ENCODE results near the gene PLIN4.

Gene PLIN4

DNA sequence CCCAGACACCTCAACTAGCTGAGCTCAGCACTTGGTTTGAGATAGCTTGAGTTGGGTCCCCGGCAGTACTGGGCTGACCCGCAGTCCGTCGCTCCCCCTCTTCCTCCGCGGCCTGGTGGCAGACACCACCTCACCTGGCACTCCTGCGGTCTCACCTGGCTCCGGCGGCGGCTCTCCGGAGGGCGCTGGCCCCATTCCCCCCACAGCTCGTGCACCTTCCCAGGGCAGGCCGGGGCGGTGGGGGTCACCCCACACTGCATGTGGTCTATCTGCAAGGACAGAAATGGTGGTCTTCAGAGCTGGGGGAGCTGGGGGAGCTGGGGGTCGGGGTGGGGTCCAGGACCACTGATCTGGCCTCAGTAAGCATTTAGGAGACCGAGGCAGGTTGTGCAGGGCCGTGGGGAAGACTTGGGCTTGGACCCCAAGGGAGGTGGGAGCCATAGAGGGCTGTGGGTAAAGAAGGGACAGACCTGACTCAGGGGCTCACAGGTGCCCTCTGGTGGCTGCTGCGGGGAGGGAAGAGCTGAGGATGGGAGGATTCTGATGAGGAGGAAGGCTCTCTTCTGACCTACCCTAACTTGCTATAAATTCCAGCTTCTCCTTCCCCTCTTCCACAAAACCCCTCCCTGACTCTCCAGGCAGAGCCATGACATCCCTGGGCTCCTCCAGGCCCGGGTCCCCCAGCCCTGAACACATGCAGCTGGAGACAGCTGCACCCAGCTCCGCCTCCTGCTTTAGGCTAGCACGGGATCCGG lies 6.7 kb upstream of the PLIN4 start:
- DNase-seq, result no peak

DNA sequence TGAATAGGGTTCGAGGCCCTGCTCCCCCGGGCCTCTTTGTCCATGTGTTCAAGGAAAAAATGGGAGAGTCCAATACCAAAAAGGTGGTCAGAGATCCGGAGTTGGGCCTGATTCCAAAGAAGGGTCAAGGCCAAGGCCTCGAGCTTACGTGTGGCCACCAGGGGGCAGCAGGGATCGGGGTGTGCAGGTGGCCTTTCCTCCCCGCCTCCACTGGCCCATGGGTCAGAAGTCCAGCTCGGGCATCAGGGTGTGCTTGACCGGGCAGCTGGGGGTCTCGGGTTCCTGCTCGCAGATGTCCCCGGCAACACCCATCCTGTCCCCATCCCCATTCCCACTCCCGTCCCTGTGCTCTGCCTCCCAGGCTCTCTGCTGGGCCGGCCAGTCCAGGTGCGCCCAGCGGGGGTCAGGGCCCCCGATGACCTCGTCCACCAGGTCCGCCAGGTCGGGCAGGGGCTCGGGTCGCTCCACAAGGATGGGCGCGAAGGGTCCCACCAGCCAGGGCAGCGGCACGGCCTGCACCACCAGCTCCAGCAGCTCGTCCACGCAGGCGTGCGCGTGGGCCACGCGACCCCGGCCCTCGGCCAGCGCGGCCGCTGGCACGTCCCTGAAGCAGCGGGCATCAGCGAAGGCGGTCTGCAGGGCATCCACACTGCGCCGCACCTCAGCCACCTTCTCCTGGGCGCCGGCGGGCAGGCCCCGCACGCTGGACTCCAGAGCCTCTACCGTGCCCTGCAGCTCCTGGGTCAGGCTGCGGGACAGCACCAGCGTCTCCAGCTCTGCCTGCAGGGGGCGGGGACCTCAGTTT lies 5.2 kb upstream of the PLIN4 start:
- no peak for DNase-seq

DNA sequence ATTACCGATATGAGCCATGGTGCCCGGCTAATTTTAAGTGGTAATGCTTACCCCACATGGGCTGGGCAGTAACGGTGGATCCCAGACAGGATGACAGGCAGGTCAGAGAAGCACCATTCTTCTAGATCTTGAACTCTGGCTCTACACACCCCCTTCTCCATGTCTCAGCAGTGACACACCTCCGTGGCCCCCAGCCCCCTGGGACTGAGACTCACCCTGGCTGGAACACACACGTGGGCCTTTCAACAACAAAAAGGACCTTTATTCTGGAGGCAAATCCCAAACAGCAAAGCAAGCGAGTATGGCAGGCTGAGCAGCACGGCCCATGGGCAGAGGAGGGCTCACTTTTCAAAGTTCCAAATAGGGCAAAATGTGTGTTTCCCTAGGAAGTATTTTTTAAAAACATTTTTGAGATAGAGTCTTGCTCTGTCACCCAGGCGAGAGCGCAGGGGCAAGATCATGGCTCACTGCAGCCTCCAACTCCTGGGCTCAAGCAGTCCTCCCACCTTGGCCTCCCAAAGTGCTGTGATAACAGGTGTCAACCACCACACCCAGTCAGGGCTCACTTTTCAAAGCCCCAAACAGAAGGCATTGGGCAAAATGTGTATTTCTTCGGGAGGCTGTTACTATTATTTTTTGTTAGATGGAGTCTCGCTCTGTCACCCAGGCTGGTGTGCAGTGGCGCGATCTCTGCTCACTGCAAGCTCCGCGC lies 4.2 kb upstream of the PLIN4 start:
- DNase-seq, result no peak

DNA sequence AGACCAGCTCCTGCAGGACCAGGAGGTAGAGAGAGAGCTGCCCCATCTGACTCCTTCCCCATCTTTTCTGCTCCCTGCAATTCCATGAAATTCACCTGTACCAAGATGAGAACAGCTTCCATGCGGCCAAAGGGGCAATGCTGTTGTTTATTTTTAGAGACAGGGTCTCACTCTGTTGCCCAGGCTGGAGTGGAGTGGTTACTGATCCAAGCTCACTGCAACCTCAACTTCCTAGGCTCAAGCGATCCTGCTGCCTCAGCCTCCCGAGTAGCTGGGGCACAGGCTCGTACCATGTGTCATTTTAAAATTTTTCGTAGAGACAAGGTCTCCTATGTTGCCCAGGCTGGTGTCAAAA lies 3.6 kb upstream of the PLIN4 start:
- no peak for DNase-seq

DNA sequence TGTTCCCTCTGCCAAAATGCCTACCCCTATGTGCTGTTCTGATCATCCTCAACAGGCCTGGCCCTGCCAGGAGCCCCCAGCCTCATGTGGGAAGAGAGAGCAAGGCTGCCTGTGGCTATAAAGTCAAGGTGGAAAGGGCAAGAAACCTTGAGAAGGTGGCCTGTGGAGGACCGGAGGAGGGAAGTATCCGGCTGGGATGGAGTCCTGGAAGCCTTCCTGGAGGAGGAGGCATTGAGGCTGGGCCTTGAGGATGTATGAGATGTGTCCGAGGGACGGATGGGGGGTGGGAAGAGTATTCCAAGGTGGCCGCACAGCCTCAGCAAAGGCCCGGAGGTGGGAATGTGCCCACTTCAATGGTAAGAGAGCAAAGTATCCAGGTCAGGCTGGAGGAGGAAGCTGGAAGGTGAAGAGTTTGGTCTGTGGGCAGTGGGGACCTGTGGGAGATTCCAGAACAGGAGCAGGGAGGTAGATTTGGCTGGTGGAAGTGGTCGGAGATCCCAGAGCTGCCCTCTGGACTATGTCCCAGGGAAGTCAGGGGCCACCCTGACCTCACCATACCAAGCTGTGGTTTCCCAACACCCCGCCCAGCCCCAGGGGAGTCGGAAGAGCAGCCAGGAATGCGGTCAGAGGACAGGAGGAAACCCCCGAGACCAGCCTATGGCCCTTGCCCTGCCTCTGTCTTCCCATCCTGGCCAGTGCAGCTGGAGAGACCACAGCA lies 3.0 kb upstream of the PLIN4 start:
- no peak for DNase-seq

DNA sequence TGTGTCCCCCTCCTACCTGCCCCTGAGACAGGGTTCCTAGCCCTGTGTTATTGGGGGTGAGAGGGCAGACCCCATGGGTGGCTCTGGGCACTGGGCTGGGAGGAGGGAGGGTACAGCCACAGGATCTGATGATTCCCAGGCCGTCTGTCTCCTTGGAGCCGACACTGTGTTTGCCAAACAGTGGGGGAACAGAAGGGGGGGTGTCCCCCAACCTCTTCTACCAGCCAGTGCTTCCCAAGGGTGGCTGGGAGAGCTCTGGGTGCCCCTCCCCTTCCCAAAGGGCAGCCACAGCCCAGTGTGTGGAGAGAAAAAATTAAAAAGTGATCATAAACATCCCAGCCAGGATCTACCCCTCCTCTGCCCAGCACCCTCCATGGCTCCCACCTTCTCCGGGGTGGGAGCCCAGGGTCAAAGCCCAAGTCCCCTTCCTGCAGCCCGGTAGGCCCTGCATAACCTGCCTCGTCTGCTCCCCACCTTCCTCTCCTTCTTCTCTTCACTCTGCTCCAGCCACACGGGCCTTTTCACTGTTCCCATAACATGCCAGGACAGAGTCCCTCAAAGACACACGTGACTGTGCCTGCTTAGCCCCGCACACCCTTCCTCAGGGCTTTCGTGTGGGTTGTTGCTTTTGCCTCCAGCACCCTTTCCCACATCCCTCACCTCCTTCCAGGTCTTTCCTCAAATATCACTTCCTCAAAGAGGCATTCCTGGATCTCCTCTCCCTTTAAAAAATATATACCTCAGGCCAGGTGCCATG lies 1.4 kb upstream of the PLIN4 start:
- no peak for DNase-seq

DNA sequence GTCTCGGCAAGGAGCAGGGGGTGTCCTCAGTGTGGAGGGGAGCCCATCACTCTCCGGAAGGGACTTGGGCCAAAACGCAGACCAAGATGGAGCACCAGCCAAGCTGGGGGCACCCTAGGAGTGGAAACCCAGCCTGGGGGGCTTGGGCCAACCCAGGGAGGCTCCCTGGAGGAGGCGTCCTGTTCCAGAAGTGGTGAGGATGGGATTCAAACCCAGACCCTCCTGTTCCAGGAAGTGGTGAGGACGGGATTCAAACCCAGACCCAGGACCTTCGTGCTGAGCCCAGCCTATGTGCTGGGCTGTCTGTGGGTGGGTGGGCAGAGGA lies 848 bp upstream of the PLIN4 start:
- DNase-seq, result no peak

DNA sequence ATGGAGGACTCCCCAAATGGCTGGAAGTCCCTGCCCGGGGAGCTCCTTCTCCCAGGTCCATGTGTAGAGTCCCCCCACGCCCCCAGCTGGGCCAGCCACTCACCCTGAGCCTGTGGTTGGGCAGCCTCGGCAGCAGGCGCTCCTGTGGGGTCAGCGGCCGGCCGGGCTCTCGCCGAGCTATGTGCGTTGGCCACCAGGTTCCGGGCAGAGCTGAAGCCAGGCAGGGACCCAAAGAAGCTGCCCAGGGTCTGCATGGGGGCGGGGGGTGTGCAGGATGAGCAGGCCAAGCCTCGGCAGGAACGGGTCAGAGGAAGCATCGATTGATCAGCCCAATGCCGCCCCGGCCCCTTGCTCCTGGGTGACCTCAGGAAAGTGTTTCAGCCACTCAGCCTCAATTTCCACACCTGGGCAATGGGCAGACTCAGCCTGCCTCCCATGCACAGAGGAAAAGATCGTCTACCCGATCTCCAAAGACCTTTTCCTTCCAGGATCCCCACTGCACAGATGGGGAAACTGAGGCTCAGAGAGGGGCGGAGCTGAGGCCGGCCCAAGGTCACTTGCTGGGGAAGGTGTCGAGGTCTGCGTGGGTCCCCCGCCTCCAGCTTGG lies 732 bp downstream of the PLIN4 start:
- DNase-seq, result no peak

DNA sequence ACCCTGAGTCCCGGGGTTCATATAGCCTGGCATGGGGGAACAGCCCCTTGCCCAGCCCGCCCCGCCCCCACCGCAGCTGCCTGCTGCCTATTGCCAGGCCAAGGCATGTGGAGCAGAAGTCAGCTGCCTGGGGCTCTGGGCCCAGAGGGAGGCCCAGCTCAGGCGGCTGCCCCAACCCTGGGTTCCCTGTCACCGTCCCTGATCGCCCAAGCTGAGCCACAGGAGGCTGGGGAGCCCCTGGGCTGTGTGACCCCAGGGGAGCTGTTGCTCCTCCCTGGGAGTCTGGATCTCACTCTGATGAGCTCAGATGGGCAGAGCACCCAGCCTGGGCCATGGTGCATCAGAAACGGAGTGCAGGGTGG lies 1.4 kb downstream of the PLIN4 start:
- no peak for DNase-seq

DNA sequence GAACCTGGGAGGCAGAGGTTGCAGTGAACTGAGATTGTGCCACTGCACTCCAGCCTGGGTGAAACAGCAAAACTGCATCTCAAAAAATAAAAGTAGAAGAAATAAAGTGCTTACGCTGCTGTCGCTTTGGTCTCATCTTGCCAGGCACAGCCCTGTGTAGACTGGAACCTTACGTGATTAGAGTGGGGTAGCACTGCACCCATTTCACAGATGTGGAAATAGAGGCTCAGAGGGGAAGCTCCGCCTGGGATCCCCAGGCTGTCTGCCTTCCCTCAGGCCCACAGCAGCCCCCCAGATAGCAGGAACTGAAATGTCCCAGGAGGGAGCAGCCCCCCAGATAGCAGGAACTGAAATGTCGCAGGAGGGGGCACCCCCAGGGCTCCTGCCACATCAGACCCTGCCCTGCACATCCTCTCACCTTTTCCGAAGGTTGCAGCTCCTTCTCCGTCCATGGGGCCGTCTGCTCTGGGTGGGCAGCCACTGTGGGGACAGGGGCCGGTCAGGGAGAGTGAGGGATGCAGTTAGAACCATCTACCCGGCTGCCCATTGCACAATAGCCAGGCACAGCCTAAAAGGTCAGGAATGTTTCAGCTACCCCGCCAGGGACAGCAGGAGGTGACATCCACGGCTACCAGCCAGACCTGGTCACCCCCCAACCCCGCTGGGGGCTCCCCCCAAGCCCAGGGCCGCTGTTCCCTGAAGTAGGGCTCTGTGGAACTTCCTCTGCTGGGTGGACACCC lies 1.9 kb downstream of the PLIN4 start:
- no peak for DNase-seq

DNA sequence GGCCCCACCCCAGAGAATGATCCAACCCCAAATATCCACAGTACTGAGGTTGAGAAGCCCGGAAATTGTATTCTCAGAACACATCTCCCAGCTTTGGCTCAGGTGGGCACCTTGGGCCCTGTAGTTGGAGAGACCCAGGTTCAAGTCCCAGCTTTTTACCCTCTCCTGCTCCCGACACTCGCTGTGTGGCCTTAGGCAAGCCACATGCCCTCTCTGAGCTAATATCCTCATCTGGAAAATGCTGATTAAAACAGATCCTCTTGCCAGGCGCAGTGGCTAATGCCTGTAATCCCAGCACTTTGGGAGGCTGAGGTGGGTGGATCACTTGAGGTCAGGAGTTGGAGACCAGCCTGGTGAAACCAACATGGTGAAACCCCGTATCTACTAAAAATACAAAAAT lies 2.6 kb downstream of the PLIN4 start:
- DNase-seq, result no peak

DNA sequence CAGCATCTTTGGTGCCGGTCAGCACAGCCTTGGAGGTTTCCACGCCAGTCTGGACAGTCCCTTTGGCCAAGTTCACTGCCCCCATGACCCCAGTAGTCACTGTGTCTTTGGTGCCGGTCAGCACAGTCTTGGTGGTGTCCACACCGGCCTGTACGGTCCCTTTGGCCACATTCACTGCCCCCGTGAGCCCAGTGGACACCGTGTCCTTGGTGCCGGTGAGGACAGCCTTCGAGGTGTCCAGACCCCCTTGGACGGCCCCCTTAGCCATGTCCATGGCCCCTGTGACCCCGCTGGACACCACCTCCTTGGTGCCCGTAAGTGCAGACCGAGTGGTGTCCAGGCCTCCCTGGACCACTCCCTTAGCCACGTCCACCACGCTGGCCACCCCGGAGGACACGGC lies 5.0 kb downstream of the PLIN4 start:
- no peak for DNase-seq

DNA sequence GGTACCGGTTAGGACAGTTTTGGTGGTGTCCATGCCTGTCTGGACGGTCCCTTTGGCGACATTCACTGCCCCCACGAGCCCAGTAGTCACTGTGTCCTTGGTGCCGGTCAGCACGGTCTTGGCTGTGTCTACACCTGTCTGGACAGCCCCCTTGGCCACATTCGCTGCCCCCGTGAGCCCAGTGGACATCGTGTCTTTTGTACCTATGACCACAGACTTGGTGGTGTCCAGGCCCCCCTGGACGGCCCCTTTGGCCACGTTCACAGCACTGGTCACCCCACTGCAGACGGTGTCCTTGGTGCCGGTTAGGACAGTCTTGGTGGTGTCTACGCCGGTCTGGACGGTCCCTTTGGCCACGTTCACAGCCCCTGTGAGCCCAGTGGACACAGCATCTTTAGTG lies 6.2 kb downstream of the PLIN4 start:
- DNase-seq, result no peak

DNA sequence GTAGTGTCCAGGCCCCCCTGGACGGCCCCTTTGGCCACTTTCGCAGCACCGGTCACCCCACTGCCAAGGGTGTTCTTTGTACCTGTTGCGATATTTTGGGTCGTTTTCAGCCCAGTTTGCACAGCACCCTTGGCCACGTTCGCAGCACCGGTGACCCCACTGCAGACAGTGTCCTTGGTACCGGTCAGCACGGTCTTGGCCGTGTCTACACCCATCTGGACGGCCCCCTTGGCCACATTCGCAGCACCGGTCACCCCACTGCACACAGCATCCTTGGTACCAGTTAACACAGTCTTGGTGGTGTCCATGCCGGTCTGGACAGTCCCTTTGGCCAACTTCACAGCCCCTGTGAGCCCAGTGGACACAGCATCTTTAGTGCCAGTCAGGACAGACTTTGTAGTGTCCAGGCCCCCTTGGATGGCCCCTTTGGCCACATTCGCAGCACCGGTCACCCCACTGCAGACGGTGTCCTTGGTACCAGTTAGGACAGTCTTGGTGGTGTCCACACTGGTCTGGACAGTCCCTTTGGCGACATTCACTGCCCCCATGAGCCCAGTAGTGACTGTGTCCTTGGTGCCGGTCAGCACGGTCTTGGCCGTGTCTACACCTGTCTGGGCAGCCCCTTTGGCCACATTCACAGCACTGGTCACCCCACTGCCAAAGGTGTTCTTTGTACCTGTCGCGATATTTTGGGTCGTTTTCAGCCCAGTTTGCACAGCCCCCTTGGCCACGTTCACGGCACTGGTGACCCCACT lies 6.8 kb downstream of the PLIN4 start:
- DNase-seq, result no peak

DNA sequence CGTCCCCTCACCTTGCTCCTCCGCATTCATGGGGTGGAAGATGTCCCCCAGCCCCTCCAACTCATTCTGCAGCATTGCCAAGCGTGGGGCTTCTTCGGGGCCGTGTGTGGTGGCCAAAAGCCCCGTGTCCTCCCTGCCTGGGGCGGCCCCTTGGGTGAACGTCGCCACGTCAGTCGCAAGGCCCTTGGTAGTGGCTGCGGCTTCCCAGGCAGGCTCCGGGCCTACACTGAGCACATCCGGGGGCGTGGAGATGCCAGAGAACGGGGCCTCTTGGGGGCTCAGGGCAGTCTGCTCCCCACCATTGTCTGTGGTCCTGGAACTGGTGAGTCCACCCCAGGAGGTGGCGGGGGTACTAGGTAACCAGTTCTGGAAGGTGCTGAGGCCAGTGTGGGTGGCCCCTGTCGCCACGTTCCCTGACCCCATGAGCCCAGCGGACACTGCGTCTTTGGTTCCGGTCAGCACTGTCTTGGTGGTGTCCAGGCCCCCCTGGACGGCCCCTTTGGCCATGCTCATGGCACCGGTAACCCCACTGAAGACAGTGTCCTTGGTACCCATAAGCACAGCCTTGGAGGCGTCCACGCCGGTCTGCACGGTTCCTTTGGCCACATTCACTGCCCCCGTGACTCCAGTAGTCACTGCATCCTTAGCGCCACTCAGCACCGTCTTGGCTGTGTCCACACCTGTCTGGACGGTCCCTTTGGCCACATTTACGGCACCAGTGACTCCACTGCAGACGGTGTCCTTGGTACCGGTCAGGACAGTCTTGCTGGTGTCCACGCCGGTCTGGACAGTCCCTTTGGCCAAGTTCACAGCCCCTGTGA lies 7.6 kb downstream of the PLIN4 start:
- no peak for DNase-seq

DNA sequence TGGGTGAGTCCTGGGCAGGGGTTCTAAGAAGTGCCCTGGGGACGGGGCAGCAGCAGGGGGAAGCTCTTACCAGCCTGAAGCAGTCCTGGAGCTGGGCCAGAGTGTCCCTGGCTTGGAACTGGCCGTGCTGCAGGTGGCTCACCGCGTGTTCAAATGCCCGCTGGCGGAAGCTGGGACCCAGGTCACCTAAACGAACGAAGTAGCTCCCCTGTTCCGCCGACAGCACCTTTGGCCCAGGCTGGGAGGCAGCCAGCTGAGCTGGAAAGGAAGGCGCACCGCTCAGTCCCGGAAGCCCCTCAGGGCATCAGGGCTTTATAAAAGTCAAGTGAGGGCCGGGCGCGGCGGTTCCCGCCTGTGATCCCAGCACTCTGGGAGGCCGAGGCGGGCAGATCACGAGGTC lies 9.6 kb downstream of the PLIN4 start:
- DNase-seq, result no peak

DNA sequence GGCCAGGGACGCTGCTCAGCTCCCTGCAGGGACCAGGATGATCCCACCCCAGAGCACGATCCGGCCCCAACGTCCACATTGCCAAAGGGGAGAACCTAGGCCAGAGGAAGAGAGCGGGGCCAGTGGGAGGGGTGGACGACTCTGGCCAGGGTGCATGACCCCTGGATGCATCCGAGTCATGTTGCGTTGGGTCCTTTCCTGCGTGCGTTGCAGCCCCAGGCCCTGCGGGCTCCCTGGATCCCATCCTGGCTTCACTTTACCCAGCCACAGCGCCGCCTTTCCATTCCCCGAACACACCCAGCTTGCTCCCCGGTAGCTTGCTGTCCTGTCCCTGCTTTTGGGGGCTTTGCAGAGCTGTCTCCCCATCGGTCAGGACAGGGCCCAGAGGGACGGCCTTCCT lies 10.5 kb downstream of the PLIN4 start:
- no peak for DNase-seq

DNA sequence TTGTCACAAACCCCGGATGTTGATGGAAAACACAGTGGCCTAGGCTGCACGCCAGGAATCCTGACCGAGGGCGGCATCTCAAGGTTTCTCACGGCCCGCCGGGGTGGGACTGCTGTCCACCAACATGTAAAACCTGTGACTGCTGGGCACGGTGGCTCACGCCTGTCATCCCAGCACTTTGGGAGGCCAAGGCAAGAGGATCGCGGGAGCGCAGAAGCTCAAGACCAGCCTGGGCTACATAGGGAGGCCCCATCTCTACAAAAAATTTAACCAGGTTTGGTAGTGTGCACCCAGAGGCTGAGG lies 11.2 kb downstream of the PLIN4 start:
- no peak for DNase-seq

DNA sequence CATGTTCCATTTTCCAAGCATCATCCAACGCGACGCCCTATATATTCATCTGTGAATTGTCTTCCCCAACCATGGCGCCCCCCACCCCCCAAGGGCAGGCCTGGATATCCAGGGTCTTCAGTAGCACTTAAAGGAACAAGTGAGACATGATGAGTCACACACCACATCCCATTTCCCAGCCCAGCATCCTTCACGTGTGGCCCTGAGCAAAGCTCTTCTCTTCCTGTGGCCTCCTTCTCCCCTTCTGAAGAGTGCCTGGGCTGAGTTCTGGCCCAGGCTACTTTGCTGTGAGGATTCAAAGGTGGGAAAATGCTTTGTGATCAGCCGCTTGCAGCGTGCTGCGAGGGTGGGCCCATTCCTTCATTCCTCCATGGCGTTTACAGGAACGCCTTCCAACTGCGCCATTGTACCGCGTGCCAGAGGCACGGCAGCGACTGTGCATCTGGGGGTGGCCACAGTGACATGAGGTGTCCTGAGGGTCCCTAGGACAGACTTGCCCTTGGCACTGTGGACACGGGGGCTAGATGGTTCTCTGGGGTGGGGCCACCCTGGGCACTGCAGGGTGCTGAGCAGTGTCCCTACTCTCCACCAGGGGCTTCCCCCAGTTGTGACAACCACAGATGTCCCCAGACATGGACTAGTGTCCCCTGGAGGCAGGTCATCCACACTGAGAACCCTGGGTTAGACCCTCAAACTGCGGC lies 11.7 kb downstream of the PLIN4 start:
- no peak for DNase-seq

Data from NCI-H1694 treated with DMSO at 0.1 percent for 48 hours (cell line).